ENCODE data around the gene ENG. TPM values are rescaled to one million over a fixed set of nuclear protein-coding genes. Genes with fewer than 3 reads are reported as not detected.

The ENG gene
- total and polyA plus RNA-seq, 2 of the 8 experiments (the other 6 are each of a cell fraction or from before 2014, with no cell fraction given), result 1.8 to 4.4 TPM

GRCh38 chr9:127856094-127856728 is 1.8 kb upstream of the ENG start (continued):
- TF ChIP-seq CHD7 (IDR thresholded peaks at IDR 0.05; ENCODE audit: insufficient replicate concordance, low read length), result no peak
- TF ChIP-seq JUN (IDR thresholded peaks at IDR 0.05; ENCODE audit: low read depth, low read length), result no peak
